Endometrial microvascular endothelial cells (primary cell): ENCODE results near the gene SUSD2. TPM values are rescaled to one million over a fixed set of nuclear protein-coding genes. Genes with fewer than 3 reads are reported as not detected.
"Not testable (repeated sequence)": the region's sequence is repeated elsewhere in the genome, so short reads cannot be mapped to it uniquely, and the experiment has no call there.

Experiments used
- in situ Hi-C: cut with HindIII; loops from 2 replicates; pipeline ENCODE4 v1.10.0; 2017; ENCODE audit warnings: low sequenced_read_pairs, low pct_unique_long_range_greater_than_20kb; ENCODE audit errors: inconsistent ontology term
- total RNA-seq: library from RNA; depleted of rRNA; stranded (reverse); fragments of >200 nt; gene quantifications from one replicate; pipeline ENCODE4 v1.2.3, GENCODE V29; 2015; ENCODE audit errors: inconsistent ontology term

Gene SUSD2, protein sequence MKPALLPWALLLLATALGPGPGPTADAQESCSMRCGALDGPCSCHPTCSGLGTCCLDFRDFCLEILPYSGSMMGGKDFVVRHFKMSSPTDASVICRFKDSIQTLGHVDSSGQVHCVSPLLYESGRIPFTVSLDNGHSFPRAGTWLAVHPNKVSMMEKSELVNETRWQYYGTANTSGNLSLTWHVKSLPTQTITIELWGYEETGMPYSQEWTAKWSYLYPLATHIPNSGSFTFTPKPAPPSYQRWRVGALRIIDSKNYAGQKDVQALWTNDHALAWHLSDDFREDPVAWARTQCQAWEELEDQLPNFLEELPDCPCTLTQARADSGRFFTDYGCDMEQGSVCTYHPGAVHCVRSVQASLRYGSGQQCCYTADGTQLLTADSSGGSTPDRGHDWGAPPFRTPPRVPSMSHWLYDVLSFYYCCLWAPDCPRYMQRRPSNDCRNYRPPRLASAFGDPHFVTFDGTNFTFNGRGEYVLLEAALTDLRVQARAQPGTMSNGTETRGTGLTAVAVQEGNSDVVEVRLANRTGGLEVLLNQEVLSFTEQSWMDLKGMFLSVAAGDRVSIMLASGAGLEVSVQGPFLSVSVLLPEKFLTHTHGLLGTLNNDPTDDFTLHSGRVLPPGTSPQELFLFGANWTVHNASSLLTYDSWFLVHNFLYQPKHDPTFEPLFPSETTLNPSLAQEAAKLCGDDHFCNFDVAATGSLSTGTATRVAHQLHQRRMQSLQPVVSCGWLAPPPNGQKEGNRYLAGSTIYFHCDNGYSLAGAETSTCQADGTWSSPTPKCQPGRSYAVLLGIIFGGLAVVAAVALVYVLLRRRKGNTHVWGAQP
- total RNA-seq: 0.09 TPM

DNA sequence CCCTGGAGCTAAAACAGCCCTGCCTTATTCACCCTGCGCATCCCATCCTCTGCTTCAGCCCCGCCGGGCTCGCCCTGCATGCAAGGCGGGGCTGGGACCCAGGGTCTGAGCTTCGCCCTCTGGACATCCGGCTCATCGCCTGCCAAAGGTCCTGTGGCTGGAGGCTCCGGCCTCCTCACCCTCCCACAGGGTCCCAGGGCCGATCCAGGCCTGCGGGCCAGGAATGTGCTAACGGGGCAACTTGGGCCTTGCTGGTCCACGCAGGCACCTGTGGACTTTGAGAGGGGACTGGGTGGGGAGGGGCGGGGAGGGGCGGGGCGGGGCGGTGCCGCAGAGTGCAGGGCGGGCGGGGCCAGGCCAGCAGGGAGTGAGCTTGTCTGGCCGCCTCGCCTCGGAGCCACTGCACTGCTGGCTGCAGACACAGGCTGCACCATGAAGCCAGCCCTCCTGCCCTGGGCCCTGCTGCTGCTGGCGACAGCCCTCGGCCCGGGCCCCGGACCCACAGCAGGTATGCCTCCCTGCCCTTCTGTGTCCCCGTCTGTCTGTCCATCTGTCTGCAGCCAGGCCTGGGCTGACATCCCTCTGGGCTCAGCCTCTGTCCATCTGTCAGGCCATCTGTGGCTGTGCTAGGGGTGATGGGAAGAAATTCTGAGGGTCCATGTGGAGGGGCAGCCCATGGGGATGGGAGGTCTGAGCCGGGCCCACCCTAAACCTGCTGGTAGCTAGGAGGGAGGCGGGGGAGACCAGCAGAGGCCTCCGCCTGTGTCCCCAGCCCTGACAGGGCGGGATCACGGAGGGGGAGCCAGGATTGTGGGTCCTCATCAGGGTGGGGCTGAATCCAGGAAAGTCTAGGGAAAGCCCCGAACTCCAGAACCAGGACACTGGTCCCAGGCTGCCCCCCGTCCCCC, at the start of gene SUSD2:
Gene SUSD2 (plus strand): TSS at position 400 of the 908 bp plus-strand sequence. CDS start 33 bp downstream, at position 433.
- in situ Hi-C loops: no loop called here

DNA sequence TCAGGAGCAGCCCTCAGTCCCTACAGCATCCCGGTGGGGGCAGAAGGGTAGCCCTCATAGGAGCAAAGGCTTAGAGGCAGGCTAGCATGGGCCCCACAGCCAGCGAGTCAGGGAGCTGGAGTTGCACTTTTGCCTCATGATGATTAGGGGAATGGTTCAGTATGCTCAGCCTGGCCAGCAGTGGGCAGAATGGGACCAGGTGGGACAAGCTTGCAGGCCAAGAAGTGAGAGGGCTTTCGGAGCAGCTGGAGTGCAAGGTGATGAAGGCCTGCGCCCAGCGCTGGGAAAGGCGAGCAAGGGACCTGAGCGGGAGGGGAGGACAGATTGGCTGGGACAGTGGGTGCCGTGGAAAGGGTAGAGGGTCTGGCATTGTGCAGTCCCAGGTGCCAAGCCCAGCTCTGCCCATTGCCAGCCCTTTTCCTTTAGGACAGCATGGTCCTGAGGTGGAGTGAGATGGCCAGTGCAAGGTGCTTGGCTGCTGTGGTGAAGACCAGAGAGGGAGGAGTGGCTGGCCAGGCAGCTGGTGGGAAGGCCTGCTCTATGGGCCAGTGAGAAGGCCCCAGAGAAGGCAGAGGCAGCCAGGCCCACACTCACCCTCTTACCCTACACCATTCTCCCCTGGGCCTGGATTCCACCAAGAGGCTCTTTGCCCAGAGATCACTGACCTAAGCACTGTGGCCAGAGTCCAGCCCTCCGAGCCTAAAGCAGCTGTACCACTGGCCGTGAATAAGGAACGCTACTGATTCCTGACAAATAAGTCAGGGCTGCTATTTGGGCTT, 47.9 kb upstream of the SUSD2 start:
- in situ Hi-C loops: no loop called here

DNA sequence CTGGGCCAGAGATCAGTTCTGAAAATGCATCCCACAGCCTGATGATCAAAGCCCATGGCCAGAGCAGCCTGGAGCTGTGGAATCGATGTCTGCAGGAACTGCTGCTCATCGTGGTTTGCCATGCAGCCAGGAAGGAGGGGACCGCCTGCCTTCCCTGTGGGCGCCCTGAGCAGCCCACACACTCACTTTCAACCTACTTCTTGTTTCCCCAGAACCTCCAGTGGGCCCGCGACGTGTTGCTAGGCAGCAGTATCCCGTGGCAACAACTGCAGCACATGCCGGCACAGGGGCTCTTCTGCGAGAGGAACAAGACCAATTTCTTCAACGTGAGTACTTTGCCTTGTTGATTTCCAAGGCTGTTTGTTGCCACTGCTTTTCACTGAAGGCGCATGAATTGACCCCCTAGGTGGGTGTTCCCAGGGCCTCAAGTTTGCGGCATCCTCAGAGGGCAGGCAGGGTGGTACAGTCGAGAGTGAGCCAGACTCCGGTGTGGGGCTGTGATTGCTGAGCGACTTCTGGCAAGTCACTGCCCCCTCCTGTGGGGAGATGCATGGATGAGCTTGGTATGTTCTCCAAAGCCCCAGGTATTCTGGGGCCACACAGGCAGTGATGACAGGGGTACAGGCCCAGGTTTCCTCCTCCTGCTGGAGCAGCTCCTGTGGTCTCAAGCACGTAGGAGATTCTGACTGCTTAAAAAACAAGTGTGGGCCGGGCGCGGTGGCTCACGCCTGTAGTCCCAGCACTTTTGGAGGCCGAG, 47.0 kb upstream of the SUSD2 start:
- in situ Hi-C loops: no loop called here

DNA sequence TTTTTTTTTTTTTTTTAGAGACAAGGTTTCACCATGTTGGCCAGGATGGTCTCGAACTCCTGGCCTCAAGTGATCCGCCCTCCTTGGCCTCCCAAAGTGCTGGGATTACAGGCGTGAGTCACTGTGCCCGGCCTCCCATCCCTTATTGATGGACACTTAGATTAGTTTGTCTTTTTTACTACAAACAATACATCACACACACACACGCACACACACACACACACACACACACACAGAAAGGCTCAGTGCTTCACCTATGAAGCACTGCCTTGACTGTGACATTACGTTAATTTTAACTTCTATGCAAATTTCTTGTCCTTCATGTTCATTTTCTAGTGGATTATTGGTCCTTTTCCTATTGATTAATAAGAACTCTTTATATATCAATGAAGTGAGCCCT, 44.8 kb upstream of the SUSD2 start:
- in situ Hi-C loops: not testable (repeated sequence)

DNA sequence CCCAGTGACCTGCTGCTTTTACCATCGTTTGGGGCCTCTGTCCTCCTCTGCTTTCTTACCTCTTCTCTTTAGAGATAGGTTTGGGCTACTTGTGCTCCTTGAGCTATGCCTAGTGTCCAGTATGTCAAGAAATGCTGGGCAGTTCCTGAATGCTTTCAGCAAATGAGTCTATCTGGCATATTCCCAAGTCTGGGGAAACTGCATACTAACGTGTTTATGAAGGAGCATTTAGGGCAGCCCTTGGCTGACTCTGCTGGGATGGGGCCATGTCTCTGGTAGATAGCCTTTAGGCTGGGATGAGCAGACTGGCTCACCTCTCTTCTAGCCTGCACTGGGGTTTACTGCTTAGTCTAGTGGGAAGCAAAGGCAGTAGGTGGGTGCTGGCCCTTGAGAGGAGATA, 43.7 kb upstream of the SUSD2 start:
- in situ Hi-C loops: no loop called here

DNA sequence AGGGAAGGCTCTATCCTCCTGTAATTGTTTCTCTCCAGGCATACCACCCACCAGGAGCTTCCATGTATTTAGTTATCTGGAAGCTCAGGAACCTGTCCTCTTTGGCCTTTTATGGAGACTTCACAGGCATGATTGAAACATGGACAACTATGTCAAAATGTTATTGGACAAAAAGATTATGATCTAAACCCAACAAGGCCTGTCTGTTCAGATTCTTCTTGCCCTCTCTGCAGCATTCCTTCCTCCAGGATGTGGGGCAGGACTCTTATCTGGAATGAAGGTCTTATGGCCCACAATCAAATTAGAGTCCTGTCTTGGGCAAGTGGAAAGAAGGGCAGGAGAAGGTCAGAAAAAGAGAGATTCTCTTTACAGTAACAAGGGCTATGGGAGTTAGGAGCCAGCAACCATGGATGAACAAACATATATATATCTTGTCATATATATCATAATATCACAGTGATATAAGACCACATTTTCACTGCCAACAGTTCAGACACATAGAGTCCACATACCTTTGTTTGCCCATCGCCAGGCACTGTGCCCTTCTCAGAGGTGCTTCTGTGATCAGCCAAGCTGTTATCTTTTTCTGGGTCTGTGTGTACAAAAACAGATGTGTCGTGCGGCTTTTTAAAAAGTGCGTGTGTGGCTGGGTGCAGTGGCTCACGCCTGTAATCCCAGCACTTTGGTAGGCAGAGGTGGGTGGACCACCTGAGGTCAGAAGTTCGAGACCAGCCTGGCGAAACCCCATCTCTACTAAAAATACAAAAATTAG, 42.5 kb upstream of the SUSD2 start:
- in situ Hi-C loops: no loop called here

DNA sequence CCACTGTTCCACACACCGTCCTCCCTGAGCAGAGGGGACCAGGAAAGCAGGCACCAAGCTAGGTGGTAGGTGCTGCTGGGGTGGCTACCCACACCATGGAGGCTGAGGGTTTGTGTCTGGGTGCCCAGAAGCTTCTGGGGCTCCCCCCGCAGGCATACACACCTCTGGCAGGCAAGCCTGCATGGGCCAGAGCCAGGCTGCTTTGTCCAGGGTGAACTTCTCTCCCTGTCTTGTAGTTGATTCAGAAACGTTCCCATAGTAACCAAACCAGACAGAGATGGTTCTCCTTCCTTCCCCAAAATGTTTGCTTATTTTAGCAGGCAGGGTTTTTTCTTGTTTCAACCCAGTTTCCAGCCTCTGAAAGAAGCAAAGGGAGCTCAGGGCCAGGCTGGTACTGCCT, 40.9 kb upstream of the SUSD2 start:
- in situ Hi-C loops: no loop called here

DNA sequence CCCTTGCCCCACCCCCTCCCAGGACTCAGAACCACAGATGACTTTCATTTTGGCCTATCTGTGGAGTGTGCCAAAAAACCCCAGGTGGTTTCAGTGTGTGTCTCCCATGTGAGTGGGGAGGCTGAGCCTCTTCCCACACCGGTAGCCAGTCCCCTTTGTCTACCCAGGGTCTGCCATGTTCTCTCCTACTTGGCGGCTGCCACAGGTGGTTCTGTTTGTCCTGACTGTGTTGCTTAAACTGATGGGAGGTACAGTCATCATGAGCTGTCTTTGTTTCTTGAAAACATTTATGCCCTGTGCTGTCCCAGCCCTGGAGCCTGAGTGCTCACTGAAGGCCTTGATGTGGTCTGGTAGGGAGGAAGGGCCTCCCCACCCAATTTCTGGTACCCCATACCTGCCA, 39.7 kb upstream of the SUSD2 start:
- in situ Hi-C loops: no loop called here

DNA sequence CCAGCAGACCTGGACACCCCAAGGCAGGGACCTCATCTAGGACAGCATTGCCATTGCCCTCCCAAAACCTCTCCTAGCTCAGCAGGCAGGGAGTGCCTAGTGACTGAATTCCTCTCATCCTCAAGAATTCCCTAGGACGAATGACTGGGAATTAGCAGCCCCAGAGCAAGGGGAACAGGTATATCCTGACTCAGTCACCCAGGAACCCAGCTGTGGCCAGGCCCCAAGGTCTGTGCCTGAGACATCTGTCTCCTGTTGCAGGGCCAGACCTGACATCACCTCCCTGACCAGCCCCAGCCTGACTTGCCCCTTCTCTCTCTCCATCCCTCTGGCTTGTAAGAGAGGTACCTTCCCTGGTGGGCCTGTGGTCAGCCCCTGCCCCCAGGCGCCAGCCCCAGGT, 39.0 kb upstream of the SUSD2 start:
- in situ Hi-C loops: no loop called here

DNA sequence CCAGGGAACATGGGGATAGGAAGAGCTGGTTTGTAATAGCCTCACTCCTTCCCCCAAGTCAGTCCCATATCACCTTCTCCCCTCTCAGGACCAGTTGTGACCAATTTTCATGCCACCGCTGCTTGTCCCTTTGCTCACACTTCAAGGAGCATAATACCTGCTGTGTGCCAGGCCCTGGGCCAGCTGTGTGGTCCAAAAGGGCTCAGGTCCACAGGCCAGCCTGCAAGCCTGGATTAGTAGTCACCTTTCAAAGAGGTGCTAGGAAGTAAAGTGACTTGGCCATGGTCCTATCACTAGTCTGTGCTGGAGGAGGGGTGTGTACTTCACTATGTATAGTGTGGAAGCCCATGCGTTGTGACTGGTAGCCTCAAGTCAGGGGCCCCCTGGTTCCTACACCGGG, 38.5 kb upstream of the SUSD2 start:
- in situ Hi-C loops: no loop called here

DNA sequence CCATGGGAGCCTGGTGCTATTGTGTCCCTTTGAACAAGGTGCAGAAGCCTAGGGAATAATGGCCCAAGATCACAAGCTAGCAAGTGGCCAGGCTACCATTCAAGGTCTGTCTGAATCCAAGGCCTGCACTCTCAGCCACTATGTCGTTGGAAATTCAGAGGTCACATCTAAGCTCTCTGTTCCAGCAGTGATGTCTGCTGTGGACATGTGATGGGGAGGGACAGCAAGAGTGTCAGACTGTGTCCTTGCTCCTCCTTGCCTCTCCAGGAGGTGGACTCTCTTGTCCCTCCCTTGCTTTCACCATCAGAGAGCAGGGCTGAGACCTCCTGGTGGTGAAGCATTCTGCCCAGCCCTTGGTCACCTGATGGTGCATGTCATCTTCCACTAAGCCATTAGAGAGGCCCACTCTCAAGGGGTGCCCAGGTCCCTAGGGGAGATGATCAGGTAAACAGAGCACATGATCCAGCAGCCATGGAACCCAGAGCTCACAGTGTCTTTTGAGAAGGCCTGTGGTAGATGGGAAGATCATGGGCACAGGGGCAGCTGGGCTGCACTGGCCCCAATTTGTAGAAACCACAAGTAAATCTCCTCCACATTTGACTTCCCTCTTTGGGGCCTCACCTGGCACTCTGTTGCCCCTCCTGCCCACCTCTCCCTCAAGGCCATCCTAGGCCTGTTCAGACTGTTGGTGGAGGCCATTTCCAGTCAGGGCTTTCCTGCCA, 37.1 kb upstream of the SUSD2 start:
- in situ Hi-C loops: no loop called here

DNA sequence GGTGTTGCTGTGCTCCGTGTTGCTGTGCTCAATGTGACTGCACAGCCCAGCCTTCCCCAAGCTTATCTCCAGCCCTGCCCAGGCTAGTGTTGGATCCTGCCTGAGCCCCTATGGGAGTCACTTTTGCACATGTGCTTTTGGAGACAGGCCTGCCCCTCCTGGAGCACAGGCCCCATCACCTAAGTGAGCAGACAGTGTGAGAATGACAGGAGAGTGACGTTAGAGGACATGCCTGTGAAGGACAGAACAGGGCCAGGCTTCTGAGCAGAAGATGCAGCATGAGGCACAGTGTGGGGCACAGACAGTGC, 36.6 kb upstream of the SUSD2 start:
- in situ Hi-C loops: no loop called here

DNA sequence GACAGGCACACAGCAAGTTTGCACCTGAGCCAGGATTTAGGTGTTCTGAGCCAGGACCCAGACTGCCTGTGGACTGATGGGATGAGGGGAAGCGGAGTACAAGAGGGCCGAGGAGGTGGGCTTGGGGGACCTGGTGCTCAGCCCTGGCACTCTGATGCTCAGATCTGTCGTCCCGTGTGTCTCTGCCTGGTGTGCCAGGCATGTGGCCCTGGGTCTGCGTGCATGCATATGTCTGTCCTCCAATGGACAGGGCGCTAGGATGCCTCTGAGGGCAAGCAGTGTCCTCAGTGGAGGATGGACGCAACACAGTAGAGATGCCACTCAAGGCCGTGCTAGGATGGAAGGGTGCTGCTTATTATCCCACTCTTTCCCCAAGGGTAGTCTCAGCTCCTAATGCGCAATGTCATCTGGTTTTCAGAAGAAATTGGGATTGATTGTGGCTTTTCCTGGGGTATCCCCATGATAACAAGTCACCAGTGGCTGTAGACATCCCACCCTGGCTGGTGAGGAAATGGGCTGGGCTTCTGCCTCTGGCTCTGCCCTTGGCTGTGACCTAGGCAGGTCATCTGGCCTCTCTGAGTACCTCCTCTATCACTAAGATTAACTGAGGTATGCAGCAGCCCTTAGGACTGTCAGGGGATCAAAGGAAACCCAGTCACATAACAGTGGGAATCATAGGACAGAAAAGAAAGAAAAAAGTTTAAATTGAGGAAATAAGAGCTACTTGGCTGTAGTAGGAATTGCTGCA, 35.7 kb upstream of the SUSD2 start:
- in situ Hi-C loops: no loop called here

DNA sequence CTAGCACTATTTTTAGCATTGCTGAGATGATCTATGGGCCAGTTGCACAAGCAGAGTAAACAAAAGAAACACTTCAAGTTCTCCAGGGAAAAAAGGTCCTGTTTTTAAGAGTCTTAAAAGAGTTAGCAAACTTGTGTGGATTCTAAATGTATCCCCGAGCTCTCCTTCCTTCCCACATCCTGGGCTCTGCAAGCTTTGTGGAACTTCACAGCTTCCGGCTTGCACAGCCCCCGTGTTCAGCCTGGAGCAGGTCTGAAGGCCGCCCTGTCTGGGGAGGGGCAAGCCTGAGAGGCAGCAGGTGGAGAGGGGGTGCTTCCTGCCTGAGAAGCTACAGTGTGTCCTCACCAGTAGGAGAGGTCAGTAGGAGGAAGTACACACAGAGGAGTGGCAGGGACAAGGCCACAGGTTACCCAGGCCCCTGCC, 35.1 kb upstream of the SUSD2 start:
- in situ Hi-C loops: no loop called here

DNA sequence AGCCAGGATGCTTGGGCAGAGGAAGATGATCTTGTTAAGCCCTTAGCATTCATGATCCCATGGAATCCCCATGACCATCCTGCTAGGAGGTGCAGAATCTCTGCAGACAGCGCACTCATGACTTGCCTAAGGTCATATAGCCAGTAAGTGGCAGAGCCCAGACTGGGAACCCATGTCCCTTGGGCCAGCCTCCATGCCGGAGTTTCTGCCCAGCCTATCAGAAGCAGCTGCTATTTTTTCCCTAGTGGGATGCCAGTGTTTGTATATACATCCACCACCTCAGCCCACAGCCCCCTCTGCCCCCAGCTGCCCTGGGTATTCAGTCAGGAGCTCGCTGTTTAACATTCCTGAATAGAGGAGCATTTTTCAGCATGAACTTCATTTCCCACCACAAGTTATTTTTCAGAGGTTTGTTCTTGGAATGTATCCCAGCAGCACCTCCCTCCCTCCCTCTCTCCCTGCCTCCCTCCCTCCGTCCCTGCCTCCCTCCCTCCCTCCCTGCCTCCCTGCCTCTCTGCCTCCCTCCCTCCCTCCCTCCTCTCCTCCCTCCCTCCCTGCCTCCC, 34.4 kb upstream of the SUSD2 start:
- in situ Hi-C loops: no loop called here

DNA sequence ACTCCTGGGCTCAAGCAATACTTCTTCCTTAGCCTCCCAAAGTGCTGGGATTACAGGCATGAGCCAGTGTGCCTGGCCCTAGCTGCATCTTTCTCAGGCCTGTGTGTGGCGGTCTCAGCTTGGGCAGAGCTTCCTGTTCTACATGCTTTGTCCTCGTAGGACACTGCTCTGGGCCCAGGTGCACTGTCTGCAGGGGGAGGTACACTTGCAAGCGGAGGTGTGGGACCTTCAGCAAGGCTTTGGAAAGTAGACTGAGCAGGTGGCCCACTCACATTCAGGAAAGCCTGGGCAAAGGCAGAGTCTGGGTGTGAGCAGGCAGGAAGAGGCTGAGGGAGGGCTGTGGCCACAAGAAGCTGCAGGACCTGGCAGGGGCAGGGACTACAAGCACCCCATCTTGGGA, 33.6 kb upstream of the SUSD2 start:
- in situ Hi-C loops: no loop called here
